H1 (cell line): ENCODE data around the gene MCM9. TPM values are rescaled to one million over a fixed set of nuclear protein-coding genes. Genes with fewer than 3 reads are reported as not detected.

Experiments used
- EGR1 ChIP-seq: IDR thresholded peaks from 2 replicates; pipeline ENCODE4 v1.6.1; 2011; ENCODE audit warnings: low read depth, low read length, borderline replicate concordance
- GTF2F1 ChIP-seq: IDR thresholded peaks from 2 replicates; pipeline ENCODE4 v1.6.1; 2012; ENCODE audit warnings: low read depth, low read length, improper control_type of control experiment, borderline replicate concordance
- JUN ChIP-seq: IDR thresholded peaks from 2 replicates; pipeline ENCODE4 v1.6.1; 2011; ENCODE audit warnings: low read depth, mild to moderate bottlenecking, improper control_type of control experiment, low read length
- MAFK ChIP-seq: IDR thresholded peaks from 2 replicates; pipeline ENCODE4 v1.6.1; 2012; ENCODE audit warnings: low read depth, mild to moderate bottlenecking, improper control_type of control experiment, low read length
- NANOG ChIP-seq: IDR thresholded peaks from 2 replicates; pipeline ENCODE4 v1.6.1; 2011; ENCODE audit warnings: low read length, low read depth, mild to moderate bottlenecking, inconsistent platforms; ENCODE audit not compliant: insufficient read depth, poor library complexity, severe bottlenecking
- POLR2AphosphoS5 ChIP-seq: IDR thresholded peaks from 2 replicates; pipeline ENCODE4 v1.6.1; 2011; ENCODE audit warnings: low read depth, low read length
- polyA plus RNA-seq, 7 experiments: library from polyadenylated mRNA; depleted of rRNA in 3 of 7; stranded (reverse) in 5 of 7; unstranded in 2 of 7; fragments of >200 nt in 5 of 7; fragments of 200-250 nt in 2 of 7; gene quantifications; 1 replicate in 5 of 7; 2 replicates in 1 of 7; 4 replicates in 1 of 7; pipeline versions ENCODE4 v1.2.1 to v1.2.3, GENCODE V29; 2011 to 2013; ENCODE audit warnings: missing spikeins in 2 of 7, mixed read lengths in 2 of 7
- total RNA-seq: library from RNA; stranded (reverse); fragmentation: NEBNext Ultra II Directional; extraction: Animal tissue kit (Norgen Biotek cat#: 25700); gene quantifications from 2 replicates; pipeline ENCODE4 v1.2.1, GENCODE V29; 2021
- TF ChIP-seq, protein P1 (sequence below): fragments of 300-600 bp; sonication (generic); IDR thresholded peaks from 2 replicates; pipeline ENCODE4 v1.7.1; 2012; ENCODE audit warnings: low read length, moderate library complexity, mild to moderate bottlenecking, inconsistent platforms; ENCODE audit not compliant: insufficient replicate concordance

The MCM9 gene
- total and polyA plus RNA-seq, 2 of the 8 experiments (the other 6 are each of a cell fraction or from before 2014, with no cell fraction given) = 3.7 to 11.4 TPM

DNA sequence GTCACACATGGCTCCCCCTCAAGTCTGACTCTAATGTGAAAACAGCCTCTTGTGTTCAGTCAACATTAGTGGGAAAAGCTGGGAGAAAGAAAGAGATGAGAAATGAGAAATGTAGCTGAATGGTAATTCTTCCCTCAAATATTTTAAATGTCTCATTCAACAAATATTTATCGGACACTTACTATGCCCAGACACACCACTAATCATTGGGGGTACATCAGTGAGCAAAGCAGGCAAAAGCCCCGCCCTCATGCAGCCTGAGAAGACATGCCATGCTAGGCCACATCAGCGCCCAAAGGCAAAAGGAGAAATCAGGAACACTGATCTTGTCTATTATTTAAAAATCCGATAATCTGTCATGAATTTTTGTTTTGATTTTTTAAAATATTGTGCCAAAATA is 130.9 kb downstream of the MCM9 start (continued):
- TF ChIP-seq, protein P1, sequence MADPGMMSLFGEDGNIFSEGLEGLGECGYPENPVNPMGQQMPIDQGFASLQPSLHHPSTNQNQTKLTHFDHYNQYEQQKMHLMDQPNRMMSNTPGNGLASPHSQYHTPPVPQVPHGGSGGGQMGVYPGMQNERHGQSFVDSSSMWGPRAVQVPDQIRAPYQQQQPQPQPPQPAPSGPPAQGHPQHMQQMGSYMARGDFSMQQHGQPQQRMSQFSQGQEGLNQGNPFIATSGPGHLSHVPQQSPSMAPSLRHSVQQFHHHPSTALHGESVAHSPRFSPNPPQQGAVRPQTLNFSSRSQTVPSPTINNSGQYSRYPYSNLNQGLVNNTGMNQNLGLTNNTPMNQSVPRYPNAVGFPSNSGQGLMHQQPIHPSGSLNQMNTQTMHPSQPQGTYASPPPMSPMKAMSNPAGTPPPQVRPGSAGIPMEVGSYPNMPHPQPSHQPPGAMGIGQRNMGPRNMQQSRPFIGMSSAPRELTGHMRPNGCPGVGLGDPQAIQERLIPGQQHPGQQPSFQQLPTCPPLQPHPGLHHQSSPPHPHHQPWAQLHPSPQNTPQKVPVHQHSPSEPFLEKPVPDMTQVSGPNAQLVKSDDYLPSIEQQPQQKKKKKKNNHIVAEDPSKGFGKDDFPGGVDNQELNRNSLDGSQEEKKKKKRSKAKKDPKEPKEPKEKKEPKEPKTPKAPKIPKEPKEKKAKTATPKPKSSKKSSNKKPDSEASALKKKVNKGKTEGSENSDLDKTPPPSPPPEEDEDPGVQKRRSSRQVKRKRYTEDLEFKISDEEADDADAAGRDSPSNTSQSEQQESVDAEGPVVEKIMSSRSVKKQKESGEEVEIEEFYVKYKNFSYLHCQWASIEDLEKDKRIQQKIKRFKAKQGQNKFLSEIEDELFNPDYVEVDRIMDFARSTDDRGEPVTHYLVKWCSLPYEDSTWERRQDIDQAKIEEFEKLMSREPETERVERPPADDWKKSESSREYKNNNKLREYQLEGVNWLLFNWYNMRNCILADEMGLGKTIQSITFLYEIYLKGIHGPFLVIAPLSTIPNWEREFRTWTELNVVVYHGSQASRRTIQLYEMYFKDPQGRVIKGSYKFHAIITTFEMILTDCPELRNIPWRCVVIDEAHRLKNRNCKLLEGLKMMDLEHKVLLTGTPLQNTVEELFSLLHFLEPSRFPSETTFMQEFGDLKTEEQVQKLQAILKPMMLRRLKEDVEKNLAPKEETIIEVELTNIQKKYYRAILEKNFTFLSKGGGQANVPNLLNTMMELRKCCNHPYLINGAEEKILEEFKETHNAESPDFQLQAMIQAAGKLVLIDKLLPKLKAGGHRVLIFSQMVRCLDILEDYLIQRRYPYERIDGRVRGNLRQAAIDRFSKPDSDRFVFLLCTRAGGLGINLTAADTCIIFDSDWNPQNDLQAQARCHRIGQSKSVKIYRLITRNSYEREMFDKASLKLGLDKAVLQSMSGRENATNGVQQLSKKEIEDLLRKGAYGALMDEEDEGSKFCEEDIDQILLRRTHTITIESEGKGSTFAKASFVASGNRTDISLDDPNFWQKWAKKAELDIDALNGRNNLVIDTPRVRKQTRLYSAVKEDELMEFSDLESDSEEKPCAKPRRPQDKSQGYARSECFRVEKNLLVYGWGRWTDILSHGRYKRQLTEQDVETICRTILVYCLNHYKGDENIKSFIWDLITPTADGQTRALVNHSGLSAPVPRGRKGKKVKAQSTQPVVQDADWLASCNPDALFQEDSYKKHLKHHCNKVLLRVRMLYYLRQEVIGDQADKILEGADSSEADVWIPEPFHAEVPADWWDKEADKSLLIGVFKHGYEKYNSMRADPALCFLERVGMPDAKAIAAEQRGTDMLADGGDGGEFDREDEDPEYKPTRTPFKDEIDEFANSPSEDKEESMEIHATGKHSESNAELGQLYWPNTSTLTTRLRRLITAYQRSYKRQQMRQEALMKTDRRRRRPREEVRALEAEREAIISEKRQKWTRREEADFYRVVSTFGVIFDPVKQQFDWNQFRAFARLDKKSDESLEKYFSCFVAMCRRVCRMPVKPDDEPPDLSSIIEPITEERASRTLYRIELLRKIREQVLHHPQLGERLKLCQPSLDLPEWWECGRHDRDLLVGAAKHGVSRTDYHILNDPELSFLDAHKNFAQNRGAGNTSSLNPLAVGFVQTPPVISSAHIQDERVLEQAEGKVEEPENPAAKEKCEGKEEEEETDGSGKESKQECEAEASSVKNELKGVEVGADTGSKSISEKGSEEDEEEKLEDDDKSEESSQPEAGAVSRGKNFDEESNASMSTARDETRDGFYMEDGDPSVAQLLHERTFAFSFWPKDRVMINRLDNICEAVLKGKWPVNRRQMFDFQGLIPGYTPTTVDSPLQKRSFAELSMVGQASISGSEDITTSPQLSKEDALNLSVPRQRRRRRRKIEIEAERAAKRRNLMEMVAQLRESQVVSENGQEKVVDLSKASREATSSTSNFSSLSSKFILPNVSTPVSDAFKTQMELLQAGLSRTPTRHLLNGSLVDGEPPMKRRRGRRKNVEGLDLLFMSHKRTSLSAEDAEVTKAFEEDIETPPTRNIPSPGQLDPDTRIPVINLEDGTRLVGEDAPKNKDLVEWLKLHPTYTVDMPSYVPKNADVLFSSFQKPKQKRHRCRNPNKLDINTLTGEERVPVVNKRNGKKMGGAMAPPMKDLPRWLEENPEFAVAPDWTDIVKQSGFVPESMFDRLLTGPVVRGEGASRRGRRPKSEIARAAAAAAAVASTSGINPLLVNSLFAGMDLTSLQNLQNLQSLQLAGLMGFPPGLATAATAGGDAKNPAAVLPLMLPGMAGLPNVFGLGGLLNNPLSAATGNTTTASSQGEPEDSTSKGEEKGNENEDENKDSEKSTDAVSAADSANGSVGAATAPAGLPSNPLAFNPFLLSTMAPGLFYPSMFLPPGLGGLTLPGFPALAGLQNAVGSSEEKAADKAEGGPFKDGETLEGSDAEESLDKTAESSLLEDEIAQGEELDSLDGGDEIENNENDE = no peak
- TF ChIP-seq POLR2AphosphoS5 (no peak), GTF2F1 (no peak), JUN (no peak), EGR1 (no peak), NANOG (no peak), MAFK (no peak)
- TF ChIP-seq, all 59 proteins: peak for 0
